ENCODE measurements around the gene ARHGEF33.

The ARHGEF33 gene

GRCh38 chr2:38997781-38998180 is 108.1 kb downstream of the ARHGEF33 start:
- H3K27ac Mint-ChIP-seq = no peak overlapping the region
- H3K4me3 Mint-ChIP-seq = no peak overlapping the region
- no peaks in the 10 kb centered on the region for H3K27me3 Mint-ChIP-seq
- H3K4me1 Mint-ChIP-seq (ENCODE audit: low read depth) = no peaks in the 10 kb centered on the region
- H3K9me3 Mint-ChIP-seq (ENCODE audit: low read depth) = no peaks in the 10 kb centered on the region
- peaks cover 14% of the 10 kb centered on the region for H3K36me3 Mint-ChIP-seq

DNA sequence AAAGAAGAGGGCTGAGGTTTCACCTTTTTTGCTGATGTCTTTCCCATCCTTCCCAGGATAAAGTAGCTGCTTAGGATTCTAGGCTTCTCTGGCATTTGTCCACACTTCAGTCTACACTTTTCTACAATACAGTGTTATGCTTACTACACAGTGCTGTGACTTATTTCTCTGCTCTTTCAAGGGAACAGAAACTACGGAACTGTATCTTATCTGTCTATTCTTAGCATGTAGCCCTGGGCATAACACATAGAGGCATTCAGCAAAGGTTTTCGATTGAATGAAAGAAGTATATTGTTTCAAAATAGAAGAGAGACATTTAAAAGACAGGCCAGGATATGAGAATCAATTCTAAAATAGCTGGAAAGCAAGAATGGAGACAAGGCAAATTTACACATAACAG is 110.9 kb downstream of the ARHGEF33 start:
- no peak overlapping the region for H3K27ac Mint-ChIP-seq
- no peak overlapping the region for H3K4me3 Mint-ChIP-seq
- no peaks in the 10 kb centered on the region for H3K9me3 Mint-ChIP-seq (ENCODE audit: low read depth)
- H3K27me3 Mint-ChIP-seq = no peaks in the 10 kb centered on the region
- H3K4me1 Mint-ChIP-seq (ENCODE audit: low read depth) = no peaks in the 10 kb centered on the region
- peaks cover 20% of the 10 kb centered on the region for H3K36me3 Mint-ChIP-seq

GRCh38 chr2:39007875-39008504 is 118.3 kb downstream of the ARHGEF33 start:
- Mint-ChIP-seq H3K9me3 (ENCODE audit: low read depth) (no peaks in the 10 kb centered on the region), H3K27me3 (no peaks in the 10 kb centered on the region), H3K27ac (no peak overlapping the region), H3K36me3 (peaks cover 22% of the 10 kb centered on the region), H3K4me1 (ENCODE audit: low read depth) (peaks cover 9% of the 10 kb centered on the region), H3K4me3 (no peak overlapping the region)

DNA sequence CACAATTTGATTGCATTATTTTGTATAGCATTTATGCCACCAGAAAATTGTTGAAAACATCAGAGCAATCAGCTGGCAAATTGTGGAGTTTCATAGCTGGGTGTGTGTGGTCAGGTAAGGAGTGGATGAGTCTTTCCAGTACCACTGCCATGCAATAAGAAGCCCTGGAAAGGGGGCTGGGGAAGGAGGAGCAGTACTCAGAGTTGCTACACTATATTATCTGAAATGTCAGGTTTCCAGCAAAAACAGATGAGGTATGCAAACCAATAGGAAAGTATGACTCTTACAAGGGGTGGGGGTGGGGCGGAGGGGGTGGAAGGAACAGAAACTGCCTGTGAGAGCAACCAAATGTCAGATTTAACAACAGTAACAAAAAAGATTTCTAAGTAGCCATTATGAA is 119.0 kb downstream of the ARHGEF33 start:
- Mint-ChIP-seq H3K27me3 (no peaks in the 10 kb centered on the region), H3K4me3 (no peak overlapping the region), H3K27ac (peak overlapping the region; percentile 68), H3K36me3 (peaks cover 26% of the 10 kb centered on the region), H3K9me3 (ENCODE audit: low read depth) (no peaks in the 10 kb centered on the region), H3K4me1 (ENCODE audit: low read depth) (peaks cover 9% of the 10 kb centered on the region)

DNA sequence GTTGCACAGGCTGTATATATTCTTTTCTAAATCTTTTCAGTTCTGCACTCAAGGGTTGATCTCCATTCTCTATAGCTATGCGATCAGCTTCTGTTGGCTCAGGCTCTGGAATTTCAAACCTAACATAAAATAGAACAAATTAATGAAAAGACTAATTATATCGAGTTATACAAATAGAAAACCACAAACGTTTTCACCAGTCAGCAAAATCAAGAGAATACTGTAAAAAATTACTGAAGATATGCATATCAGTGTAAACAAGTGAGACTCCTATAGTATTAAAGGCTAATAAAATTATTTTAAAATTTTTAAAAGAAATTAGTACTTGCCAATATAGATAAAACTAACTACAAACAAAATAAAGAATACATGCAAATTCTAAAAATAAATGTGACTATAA is 124.2 kb downstream of the ARHGEF33 start:
- H3K4me3 Mint-ChIP-seq = no peak overlapping the region
- H3K9me3 Mint-ChIP-seq (ENCODE audit: low read depth) = no peaks in the 10 kb centered on the region
- no peak overlapping the region for H3K27ac Mint-ChIP-seq
- peaks cover 14% of the 10 kb centered on the region for H3K36me3 Mint-ChIP-seq
- peaks cover 5% of the 10 kb centered on the region for H3K4me1 Mint-ChIP-seq (ENCODE audit: low read depth)
- no peaks in the 10 kb centered on the region for H3K27me3 Mint-ChIP-seq

GRCh38 chr2:39015424-39015823 is 125.7 kb downstream of the ARHGEF33 start:
- no peak overlapping the region for H3K4me3 Mint-ChIP-seq
- H3K36me3 Mint-ChIP-seq = peaks cover 9% of the 10 kb centered on the region
- no peak overlapping the region for H3K27ac Mint-ChIP-seq
- H3K27me3 Mint-ChIP-seq = no peaks in the 10 kb centered on the region
- H3K9me3 Mint-ChIP-seq (ENCODE audit: low read depth) = no peaks in the 10 kb centered on the region
- peaks cover 2% of the 10 kb centered on the region for H3K4me1 Mint-ChIP-seq (ENCODE audit: low read depth)

- H3K27me3 Mint-ChIP-seq = no peaks in the 10 kb centered on the region
- no peaks in the 10 kb centered on the region for H3K9me3 Mint-ChIP-seq (ENCODE audit: low read depth)
- no peak overlapping the region for H3K27ac Mint-ChIP-seq
- peaks cover 7% of the 10 kb centered on the region for H3K36me3 Mint-ChIP-seq
- H3K4me3 Mint-ChIP-seq = no peak overlapping the region
- peaks cover 2% of the 10 kb centered on the region for H3K4me1 Mint-ChIP-seq (ENCODE audit: low read depth)
These were observed 127.7 kb downstream of the ARHGEF33 start for GRCh38 chr2:39017334-39017733.

DNA sequence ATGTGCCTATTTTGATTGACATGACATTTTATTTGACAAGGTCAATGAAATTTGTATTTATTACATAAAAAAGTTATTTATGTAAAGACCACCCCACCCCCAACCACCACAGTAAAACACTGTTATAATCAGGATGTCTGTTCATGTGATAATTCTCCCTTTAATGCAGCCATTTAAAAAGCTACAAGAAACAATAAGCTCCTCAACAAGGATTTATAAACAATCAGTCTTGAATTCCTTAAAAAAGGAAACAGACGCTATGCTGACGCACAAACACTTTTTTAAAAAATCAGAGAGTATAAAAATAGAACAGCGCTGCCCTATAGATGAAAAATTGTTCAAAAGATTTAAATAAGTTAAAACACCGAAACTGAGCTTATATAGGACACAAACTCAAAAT is 129.0 kb downstream of the ARHGEF33 start:
- H3K4me3 Mint-ChIP-seq = no peak overlapping the region
- H3K4me1 Mint-ChIP-seq (ENCODE audit: low read depth) = peaks cover 2% of the 10 kb centered on the region
- H3K36me3 Mint-ChIP-seq = peaks cover 10% of the 10 kb centered on the region

DNA sequence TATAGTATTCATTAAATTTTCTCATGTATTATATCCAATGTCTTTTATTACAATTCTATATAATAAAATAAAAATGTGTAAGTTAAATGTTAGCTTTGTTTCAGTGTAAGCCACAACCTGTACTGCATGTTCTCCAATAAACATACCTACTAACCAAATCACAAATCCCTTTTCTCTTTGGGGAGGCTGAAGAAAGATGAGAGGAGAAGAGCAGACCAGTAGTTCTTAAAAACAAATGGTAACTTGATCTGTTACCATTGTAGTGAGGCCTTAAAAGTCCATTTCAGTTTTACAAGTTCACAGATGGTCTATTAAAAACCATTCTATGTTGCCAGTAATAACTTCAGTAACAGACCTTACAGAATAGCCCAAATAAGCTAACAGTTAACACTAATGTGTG is 130.7 kb downstream of the ARHGEF33 start:
- no peak overlapping the region for H3K27ac Mint-ChIP-seq
- peaks cover 11% of the 10 kb centered on the region for H3K36me3 Mint-ChIP-seq
- H3K4me1 Mint-ChIP-seq (ENCODE audit: low read depth) = peaks cover 2% of the 10 kb centered on the region
- H3K27me3 Mint-ChIP-seq = no peaks in the 10 kb centered on the region
- no peak overlapping the region for H3K4me3 Mint-ChIP-seq
- H3K9me3 Mint-ChIP-seq (ENCODE audit: low read depth) = no peaks in the 10 kb centered on the region

More for the DNA sequence above, 129.0 kb downstream of the ARHGEF33 start:
- no peaks in the 10 kb centered on the region for H3K9me3 Mint-ChIP-seq (ENCODE audit: low read depth)
- H3K27ac Mint-ChIP-seq = no peak overlapping the region
- H3K27me3 Mint-ChIP-seq = no peaks in the 10 kb centered on the region

DNA sequence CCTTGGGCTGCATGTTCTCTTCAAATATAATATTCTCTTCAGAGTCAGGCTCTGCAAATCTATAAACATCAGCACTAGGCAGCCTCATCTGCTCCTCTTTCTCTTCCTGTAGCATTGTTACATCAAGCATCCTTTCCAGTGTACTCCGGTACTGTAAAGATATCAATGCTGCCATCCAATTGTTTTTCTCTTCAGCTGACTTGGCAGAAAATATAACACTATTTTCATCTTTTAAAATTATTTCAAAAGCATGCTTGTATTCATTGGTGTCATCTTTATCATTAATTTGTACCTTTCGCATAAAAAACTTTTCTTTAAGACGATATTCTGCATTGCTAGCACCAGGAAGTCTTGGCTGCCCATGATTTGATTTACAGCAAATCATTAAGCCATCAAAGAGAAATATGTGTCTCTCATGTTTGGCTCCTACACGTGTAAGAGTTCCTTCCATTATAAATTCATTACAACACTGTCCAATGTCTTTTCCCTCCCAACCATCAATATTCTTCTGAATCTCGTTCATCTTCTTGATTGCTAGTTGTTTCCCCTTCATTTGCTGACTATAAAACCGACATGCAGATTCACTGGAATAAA is 133.1 kb downstream of the ARHGEF33 start:
- H3K36me3 Mint-ChIP-seq = peaks cover 11% of the 10 kb centered on the region
- H3K27ac Mint-ChIP-seq = no peak overlapping the region
- no peaks in the 10 kb centered on the region for H3K9me3 Mint-ChIP-seq (ENCODE audit: low read depth)
- no peaks in the 10 kb centered on the region for H3K4me1 Mint-ChIP-seq (ENCODE audit: low read depth)
- H3K4me3 Mint-ChIP-seq = no peak overlapping the region
- no peaks in the 10 kb centered on the region for H3K27me3 Mint-ChIP-seq

GRCh38 chr2:39023649-39024048 is 134.0 kb downstream of the ARHGEF33 start:
- Mint-ChIP-seq H3K4me1 (ENCODE audit: low read depth) (no peaks in the 10 kb centered on the region), H3K36me3 (peaks cover 8% of the 10 kb centered on the region), H3K9me3 (ENCODE audit: low read depth) (no peaks in the 10 kb centered on the region), H3K4me3 (no peak overlapping the region), H3K27me3 (no peaks in the 10 kb centered on the region), H3K27ac (no peak overlapping the region)

DNA sequence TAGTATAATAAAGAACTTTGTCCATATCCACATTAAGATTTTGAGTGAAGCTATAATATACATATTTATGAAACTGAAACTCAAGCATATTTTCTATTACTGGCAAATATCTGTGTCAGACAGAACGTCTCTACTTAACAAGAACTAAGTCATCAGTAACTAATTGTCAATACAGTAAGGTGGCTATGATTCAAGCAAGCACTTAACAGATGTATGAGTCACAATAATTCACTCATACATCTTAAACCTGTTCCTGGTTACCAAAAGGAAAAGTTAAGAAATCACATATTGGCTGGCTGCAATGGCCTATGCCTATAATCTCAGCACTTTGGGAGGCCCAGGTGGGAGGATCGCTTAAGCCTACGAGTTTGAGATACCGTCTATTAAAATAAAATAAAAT is 135.2 kb downstream of the ARHGEF33 start:
- H3K4me3 Mint-ChIP-seq = no peak overlapping the region
- no peaks in the 10 kb centered on the region for H3K9me3 Mint-ChIP-seq (ENCODE audit: low read depth)
- no peaks in the 10 kb centered on the region for H3K4me1 Mint-ChIP-seq (ENCODE audit: low read depth)
- H3K27ac Mint-ChIP-seq = peak overlapping the region; percentile 28
- no peaks in the 10 kb centered on the region for H3K27me3 Mint-ChIP-seq
- H3K36me3 Mint-ChIP-seq = peaks cover 8% of the 10 kb centered on the region

All from activated naive CD8-positive, alpha-beta T cell (primary cell).